Vagina (tissue), 2 donors: ENCODE results near the gene CKLF. TPM values are rescaled to one million over a fixed set of nuclear protein-coding genes. Genes with fewer than 3 reads are reported as not detected.

Source experiments
- DNase-seq, 2 donors: peaks; one replicate each; pipeline ENCODE4 v3.0.0-alpha.2; 2017; ENCODE audit errors: extremely low spot score in 2 of 2
- H3K27ac ChIP-seq: fragments of 200-600 bp; sonication (generic); one replicate; pipeline ENCODE4 v1.5.1; 2019
- H3K27me3 ChIP-seq: fragments of 200-600 bp; sonication (generic); one replicate; pipeline ENCODE4 v1.5.1; 2019
- H3K36me3 ChIP-seq, 2 donors: fragments of 200-600 bp; sonication (generic); one replicate each; pipeline ENCODE4 v1.5.1; 2017 to 2019
- H3K4me1 ChIP-seq: fragments of 200-600 bp; sonication (generic); one replicate; pipeline ENCODE4 v1.5.1; 2019
- H3K4me3 ChIP-seq, 2 donors: fragments of 200-600 bp; sonication (generic); 1 replicate in 1 of 2; 2 replicates in 1 of 2; pipeline ENCODE4 v1.5.1; 2016 to 2019
- H3K9me3 ChIP-seq: fragments of 200-600 bp; sonication (generic); one replicate; pipeline ENCODE4 v1.5.1; 2019
- CTCF ChIP-seq, 3 experiments: fragments of 450-650 bp in 2 of 3; fragments of 200-600 bp in 1 of 3; sonication (generic) in 1 of 3; IDR thresholded peaks; one replicate each; pipeline ENCODE4 v1.5.1; 2017 to 2019; ENCODE audit warnings: antibody characterized with exemption in 3 of 3, mild to moderate bottlenecking in 2 of 3, moderate library complexity in 2 of 3
- POLR2A ChIP-seq, 2 donors: fragments of 450-650 bp; IDR thresholded peaks; one replicate each; pipeline ENCODE4 v1.6.1; 2017; ENCODE audit warnings: antibody characterized with exemption in 2 of 2, mild to moderate bottlenecking in 2 of 2, moderate library complexity in 2 of 2
- POLR2AphosphoS5 ChIP-seq, 2 donors: sonication (generic); formaldehyde crosslinking; IDR thresholded peaks; one replicate each; pipeline ENCODE4 v1.9.0; 2017; ENCODE audit warnings: antibody characterized with exemption in 2 of 2, mild to moderate bottlenecking in 2 of 2, low read depth in 1 of 2; ENCODE audit not compliant: insufficient read depth in 1 of 2
- intact Hi-C: fragments of 100-400 bp; cut with DNase I; formaldehyde crosslinking; loops from one replicate; pipeline ENCODE4 v1.15.1; 2023
- total RNA-seq: library from RNA; depleted of rRNA; stranded (reverse); fragments of >200 nt; gene quantifications from one replicate; pipeline ENCODE4 v1.2.3, GENCODE V29; 2016

Gene CKLF
- total RNA-seq, 1 donor from 2014 or later = 52.3 TPM

GRCh38 chr16:66515596-66516508 is 36.5 kb upstream of the CKLF start:
- TF ChIP-seq CTCF (IDR thresholded peaks at IDR 0.05) = no peak
- TF ChIP-seq POLR2AphosphoS5 (IDR thresholded peaks at IDR 0.05; ENCODE audit: insufficient read depth in 1 of 2, low read depth in 1 of 2) = no peak
- TF ChIP-seq POLR2A (IDR thresholded peaks at IDR 0.05) = no peak
- Histone ChIP-seq H3K4me1 (peaks cover 59% of the 10 kb centered on the region), H3K36me3 (no peaks in the 10 kb centered on the region), H3K27me3 (no peaks in the 10 kb centered on the region), H3K4me3 (no peak overlapping the region), H3K9me3 (no peaks in the 10 kb centered on the region), H3K27ac (peak overlapping the region; percentile 94)
- intact Hi-C loops = no loop called here
- DNase-seq = no peak

GRCh38 chr16:66516509-66516807 is 35.9 kb upstream of the CKLF start:
- peak overlapping the region; percentile 94 for H3K27ac ChIP-seq
- intact Hi-C loops = no loop called here
- H3K9me3 ChIP-seq = no peaks in the 10 kb centered on the region
- TF ChIP-seq POLR2A (IDR thresholded peaks at IDR 0.05) = no peak
- no peak for TF ChIP-seq CTCF (IDR thresholded peaks at IDR 0.05)
- no peak for TF ChIP-seq POLR2AphosphoS5 (IDR thresholded peaks at IDR 0.05; ENCODE audit: insufficient read depth in 1 of 2, low read depth in 1 of 2)
- H3K36me3 ChIP-seq = no peaks in the 10 kb centered on the region
- no peak for DNase-seq
- peaks cover 59% of the 10 kb centered on the region for H3K4me1 ChIP-seq
- no peak overlapping the region for H3K4me3 ChIP-seq
- no peaks in the 10 kb centered on the region for H3K27me3 ChIP-seq

- Histone ChIP-seq H3K4me1 (peaks cover 59% of the 10 kb centered on the region), H3K4me3 (peak overlapping the region in 1 of 2 donors; percentile 16), H3K9me3 (no peaks in the 10 kb centered on the region), H3K27ac (peak overlapping the region; percentile 94), H3K36me3 (no peaks in the 10 kb centered on the region), H3K27me3 (no peaks in the 10 kb centered on the region)
- TF ChIP-seq POLR2AphosphoS5 (IDR thresholded peaks at IDR 0.05; ENCODE audit: insufficient read depth in 1 of 2, low read depth in 1 of 2) = peak; percentile 85 to 96
- TF ChIP-seq POLR2A (IDR thresholded peaks at IDR 0.05) = no peak
- peak in 1 of 2 donors; percentile 99 for DNase-seq
- intact Hi-C loops = no loop called here
Observed at GRCh38 chr16:66516808-66517585, 35.4 kb upstream of the CKLF start.

GRCh38 chr16:66517586-66518263 is 34.7 kb upstream of the CKLF start:
- no peaks in the 10 kb centered on the region for H3K9me3 ChIP-seq
- H3K27me3 ChIP-seq = no peaks in the 10 kb centered on the region
- TF ChIP-seq POLR2AphosphoS5 (IDR thresholded peaks at IDR 0.05; ENCODE audit: insufficient read depth in 1 of 2, low read depth in 1 of 2) = no peak
- no peak for TF ChIP-seq CTCF (IDR thresholded peaks at IDR 0.05)
- TF ChIP-seq POLR2A (IDR thresholded peaks at IDR 0.05) = no peak
- H3K27ac ChIP-seq = peak overlapping the region; percentile 94
- DNase-seq = no peak
- no peaks in the 10 kb centered on the region for H3K36me3 ChIP-seq
- H3K4me1 ChIP-seq = peaks cover 59% of the 10 kb centered on the region
- intact Hi-C loops = no loop called here
- H3K4me3 ChIP-seq = peak overlapping the region in 1 of 2 donors; percentile 16
